HG03520 (cell line): ENCODE results near the gene ACTL8.

Experiments used
- ATAC-seq: cut with Tn5 transposase; IDR thresholded peaks from one replicate; pipeline ENCODE4 v1.9.1; 2021; ENCODE audit warnings: mild to moderate bottlenecking, moderate library complexity; ENCODE audit not compliant: unreplicated experiment

The ACTL8 gene

GRCh38 chr1:17873007-17873675 lies 118.0 kb downstream of the ACTL8 start:
- ATAC-seq, result no peak

GRCh38 chr1:17874231-17874630 lies 119.1 kb downstream of the ACTL8 start:
- no peak for ATAC-seq

DNA sequence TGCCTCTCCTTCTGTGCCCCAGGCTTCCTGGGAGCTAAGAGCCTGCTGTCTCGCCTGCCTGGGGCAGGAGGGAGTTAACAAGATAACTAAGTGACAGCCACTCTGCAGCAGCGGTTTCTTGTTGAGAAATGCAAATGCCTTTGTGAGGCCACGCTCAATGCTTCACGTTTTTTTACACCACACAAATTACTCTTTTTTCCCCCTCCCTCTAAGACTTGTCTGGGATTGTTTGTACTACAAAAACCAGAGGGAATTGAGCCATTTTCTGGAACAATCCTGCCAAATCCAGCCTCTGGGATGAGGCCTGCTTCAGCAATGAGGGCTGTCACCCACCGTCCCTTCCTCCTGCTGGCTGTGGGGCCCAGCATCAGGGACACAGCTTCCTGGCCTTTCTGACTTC lies 119.6 kb downstream of the ACTL8 start:
- ATAC-seq, result no peak

GRCh38 chr1:17875171-17875881 lies 120.2 kb downstream of the ACTL8 start:
- ATAC-seq, result no peak

DNA sequence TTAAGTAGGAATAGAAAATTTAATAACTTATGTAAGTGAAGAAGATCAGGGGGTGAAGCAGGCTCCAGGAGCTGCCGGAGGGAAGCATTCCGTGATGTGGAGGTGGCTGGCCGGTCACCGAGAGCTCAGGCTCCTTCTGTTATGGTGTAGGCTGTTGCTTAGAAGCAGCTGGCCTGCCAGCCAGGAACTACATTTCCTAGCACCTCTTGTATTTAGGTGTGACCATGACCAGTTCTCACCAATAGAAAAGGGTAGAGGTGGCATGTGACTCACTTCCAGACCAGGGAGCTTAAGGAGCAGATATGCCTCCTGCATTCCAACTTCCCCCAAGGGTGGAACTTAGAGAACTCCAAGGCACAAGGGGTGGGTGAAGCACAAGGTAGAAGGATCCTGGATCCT lies 120.7 kb downstream of the ACTL8 start:
- ATAC-seq, result no peak
